ENCODE results near the gene NAB2. TPM values are rescaled to one million over a fixed set of nuclear protein-coding genes. Genes with fewer than 3 reads are reported as not detected.
A peak's percentile ranks its signal among the peaks of the same experiment; 100 is the strongest.

Gene NAB2
- total and polyA plus RNA-seq, 2 of the 8 experiments (the other 6 are each of a cell fraction or from before 2014, with no cell fraction given), result 20.9 to 23.5 TPM

- H2AFZ ChIP-seq (ENCODE audit: low read length), result peak overlapping the region; percentile 75
- H3K9ac ChIP-seq (replicated peaks in 1 of 4; ENCODE audit: extremely low read depth in 1 of 4, low read depth in 3 of 4, low read length in 3 of 4), result no peak overlapping the region
- no peak overlapping the region for H2BK20ac ChIP-seq (ENCODE audit: low read length)
- no peak for FAIRE-seq
- H3K23ac ChIP-seq (ENCODE audit: insufficient read length), result no peak overlapping the region
- no peaks in the 10 kb centered on the region for H3K79me1 ChIP-seq (ENCODE audit: low read depth, low read length)
- 71% methylated on average over 9 of the region's 9 CpGs; no CpG with 5 or more reads in 1 of the 2 experiments for WGBS, 2 experiments (ENCODE audit: extremely low coverage in 1 of 2, insufficient coverage in 1 of 2, insufficient read length in 1 of 2, insufficient replicate concordance in 2 of 2, low coverage in 1 of 2, low lambda C conversion rate in 2 of 2, missing lambda C conversion rate in 1 of 2)
- CTCF ChIA-PET (ENCODE audit: partially characterized antibody), result interaction anchor here (0.6 to 15.7 kb wide), 50 partner anchors 10 to 476 kb away, joined by 3 to 325 read pairs (median 7); partner anchors contain the start of genes LRP1, MYO1A, NAB2 and NEMP1
- peak overlapping the region; percentile 52; the same call in 1 of the 2 replicates for H2BK12ac ChIP-seq (ENCODE audit: low read depth, low read length)
- peak overlapping the region in 1 of 4 experiments; percentile 59; a peak in 2 of 8 replicates for H3K4me3 ChIP-seq (ENCODE audit: extremely low read depth in 1 of 4, insufficient read depth in 2 of 4, low read depth in 3 of 4, low read length in 4 of 4)
- H3K79me2 ChIP-seq (ENCODE audit: control insufficient read depth in 1 of 2, insufficient read depth in 2 of 2, low read length in 2 of 2), result no peaks in the 10 kb centered on the region
- DNase-seq (ENCODE audit: low read depth in 1 of 2, low spot score in 2 of 2), result no peak
- no peak overlapping the region for H3K18ac ChIP-seq (ENCODE audit: extremely low read depth, low read length)
- H3K56ac ChIP-seq (replicated peaks; ENCODE audit: insufficient read length, low read depth, low read length), result no peak overlapping the region
- H2BK5ac ChIP-seq (ENCODE audit: low read depth, low read length), result no peak overlapping the region
- peak overlapping the region; percentile 81 to 96; a peak in 3 of 4 replicates for H3K4me2 ChIP-seq (ENCODE audit: insufficient read depth in 1 of 2, low read depth in 2 of 2, low read length in 2 of 2)
- H4K20me1 ChIP-seq (replicated peaks in 1 of 2; ENCODE audit: control insufficient read depth in 1 of 2, insufficient read depth in 2 of 2, low read length in 2 of 2), result no peaks in the 10 kb centered on the region
- TF ChIP-seq SIN3A (conservative IDR thresholded peaks at IDR 0.05 in 1 of 2, IDR thresholded peaks at IDR 0.05 in 1 of 2; ENCODE audit: low read depth in 1 of 2, low read length in 2 of 2), result 0 out of 4 replicates have a peak, but pooled peaks of 1 of the 2 experiments have one; percentile 6
- TF ChIP-seq EP300 (IDR thresholded peaks at IDR 0.05; ENCODE audit: borderline replicate concordance in 1 of 2, low read depth in 2 of 2, low read length in 2 of 2), result no peak
- peak; percentile 79 to 89 (median 88) for TF ChIP-seq CTCF (IDR thresholded peaks at IDR 0.05; ENCODE audit: control extremely low read depth in 1 of 3, insufficient read depth in 1 of 3, low read depth in 1 of 3, low read length in 3 of 3)
- TF ChIP-seq JUND (IDR thresholded peaks at IDR 0.05; ENCODE audit: low read length), result 0 out of 2 replicates have a peak, but pooled peaks have one; percentile 1
- TF ChIP-seq MAX (IDR thresholded peaks at IDR 0.05), result peak; percentile 6; the same call in 1 of the 2 replicates
- peak overlapping the region; percentile 84 for H2AK5ac ChIP-seq (ENCODE audit: low read depth, low read length)
- no peak overlapping the region for H3K14ac ChIP-seq (ENCODE audit: insufficient read length)
- H3K4me1 ChIP-seq (replicated peaks in 1 of 4; ENCODE audit: control insufficient read depth in 3 of 4, insufficient read depth in 4 of 4, low read length in 3 of 4), result peaks cover 3 to 31% (median 15%) of the 10 kb centered on the region in 4 experiments
- H4K8ac ChIP-seq (ENCODE audit: extremely low read depth, insufficient read depth, low read length), result no peak overlapping the region
- peaks cover 15% of the 10 kb centered on the region for H3K23me2 ChIP-seq (ENCODE audit: low read depth, low read length)
- POLR2A ChIA-PET (ENCODE audit: partially characterized antibody), result interaction anchor here (0.6 to 13.0 kb wide), 27 partner anchors 9 to 1383 kb away, joined by 3 to 352 read pairs (median 6); partner anchors contain the start of genes LRP1, MYO1A, NAB2 and NACA
- H3K27me3 ChIP-seq (replicated peaks in 1 of 4; ENCODE audit: control insufficient read depth in 3 of 4, extremely low read depth in 1 of 4, insufficient read depth in 3 of 4, low read length in 3 of 4), result peaks cover 0 to 2% (median under 1%) of the 10 kb centered on the region in 4 experiments; a peak in 1 of 7 replicates
- H3K4ac ChIP-seq (replicated peaks; ENCODE audit: insufficient read length, low read depth, low read length), result no peak overlapping the region
- no peaks in the 10 kb centered on the region for H3K9me3 ChIP-seq (ENCODE audit: insufficient read depth in 2 of 2, low read depth in 1 of 2, low read length in 1 of 2)
- 0 out of 2 replicates have a peak overlapping the region, but pooled peaks have one; percentile 84 for H2BK15ac ChIP-seq (ENCODE audit: low read length)
- no peak overlapping the region for H3K27ac ChIP-seq (ENCODE audit: low read depth, low read length)
- H3K36me3 ChIP-seq (ENCODE audit: control insufficient read depth in 2 of 4, insufficient read depth in 4 of 4, low read length in 3 of 4), result no peaks in the 10 kb centered on the region
- H4K5ac ChIP-seq (ENCODE audit: insufficient read length, low read depth, low read length), result no peak overlapping the region
- H4K91ac ChIP-seq (replicated peaks; ENCODE audit: insufficient read length, low read length), result peak overlapping the region; percentile 19
- H2BK120ac ChIP-seq (replicated peaks; ENCODE audit: low read depth, low read length), result no peak overlapping the region
Measured at GRCh38 chr12:57112492-57113294, 23.8 kb downstream of the NAB2 start.
